ENCODE data around the gene HNRNPA2B1.
"Not testable (repeated sequence)": the region's sequence is repeated elsewhere in the genome, so short reads cannot be mapped to it uniquely, and the experiment has no call there.

Gene HNRNPA2B1

DNA sequence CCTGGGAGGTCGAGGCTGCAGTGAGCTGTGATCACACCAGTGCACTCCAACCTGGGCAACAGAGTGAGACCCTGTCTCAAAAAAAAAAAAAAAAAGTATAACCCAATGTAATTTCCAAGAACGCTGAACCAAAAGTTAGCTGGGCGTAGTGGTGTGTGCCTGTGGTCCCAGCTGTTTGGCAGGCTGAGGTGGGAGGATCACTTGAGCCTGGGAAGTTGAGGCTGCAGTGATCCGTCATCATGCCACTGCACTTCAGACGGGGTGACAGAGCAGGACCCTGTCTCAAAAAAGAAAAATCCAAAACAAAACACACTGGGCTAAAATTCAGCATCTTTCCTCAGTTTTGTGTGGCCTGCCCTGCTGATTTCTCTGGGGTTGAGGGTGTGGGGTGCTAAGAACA lies 21.1 kb downstream of the HNRNPA2B1 start:
- no peak overlapping the region for H3K27ac ChIP-seq (ENCODE audit: low read length)
- H3K4me1 ChIP-seq (ENCODE audit: low read length), result no peaks in the 10 kb centered on the region
- TF ChIP-seq, protein P1, sequence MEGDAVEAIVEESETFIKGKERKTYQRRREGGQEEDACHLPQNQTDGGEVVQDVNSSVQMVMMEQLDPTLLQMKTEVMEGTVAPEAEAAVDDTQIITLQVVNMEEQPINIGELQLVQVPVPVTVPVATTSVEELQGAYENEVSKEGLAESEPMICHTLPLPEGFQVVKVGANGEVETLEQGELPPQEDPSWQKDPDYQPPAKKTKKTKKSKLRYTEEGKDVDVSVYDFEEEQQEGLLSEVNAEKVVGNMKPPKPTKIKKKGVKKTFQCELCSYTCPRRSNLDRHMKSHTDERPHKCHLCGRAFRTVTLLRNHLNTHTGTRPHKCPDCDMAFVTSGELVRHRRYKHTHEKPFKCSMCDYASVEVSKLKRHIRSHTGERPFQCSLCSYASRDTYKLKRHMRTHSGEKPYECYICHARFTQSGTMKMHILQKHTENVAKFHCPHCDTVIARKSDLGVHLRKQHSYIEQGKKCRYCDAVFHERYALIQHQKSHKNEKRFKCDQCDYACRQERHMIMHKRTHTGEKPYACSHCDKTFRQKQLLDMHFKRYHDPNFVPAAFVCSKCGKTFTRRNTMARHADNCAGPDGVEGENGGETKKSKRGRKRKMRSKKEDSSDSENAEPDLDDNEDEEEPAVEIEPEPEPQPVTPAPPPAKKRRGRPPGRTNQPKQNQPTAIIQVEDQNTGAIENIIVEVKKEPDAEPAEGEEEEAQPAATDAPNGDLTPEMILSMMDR (IDR thresholded peaks at IDR 0.05; ENCODE audit: low read depth, low read length), result no peak
- TF ChIP-seq EZH2phosphoT487 (IDR thresholded peaks at IDR 0.05; ENCODE audit: low read depth), result no peak
- no peak overlapping the region for H3K4me3 ChIP-seq (ENCODE audit: low read length)
- H3K9ac ChIP-seq (ENCODE audit: low read length), result no peak overlapping the region
- no peak overlapping the region for H2AFZ ChIP-seq (ENCODE audit: low read depth, low read length)
- no peaks in the 10 kb centered on the region for H3K27me3 ChIP-seq (ENCODE audit: low read depth, low read length)
- no peak overlapping the region for H3K4me2 ChIP-seq (ENCODE audit: low read length)
- no peaks in the 10 kb centered on the region for H4K20me1 ChIP-seq (ENCODE audit: insufficient read depth, low read length)
- peaks cover 11% of the 10 kb centered on the region for H3K36me3 ChIP-seq (replicated peaks; ENCODE audit: low read depth, low read length)
- peaks cover 7% of the 10 kb centered on the region for H3K79me2 ChIP-seq (ENCODE audit: low read length)
- no peaks in the 10 kb centered on the region for H3K9me3 ChIP-seq (ENCODE audit: insufficient read depth, low read length)

DNA sequence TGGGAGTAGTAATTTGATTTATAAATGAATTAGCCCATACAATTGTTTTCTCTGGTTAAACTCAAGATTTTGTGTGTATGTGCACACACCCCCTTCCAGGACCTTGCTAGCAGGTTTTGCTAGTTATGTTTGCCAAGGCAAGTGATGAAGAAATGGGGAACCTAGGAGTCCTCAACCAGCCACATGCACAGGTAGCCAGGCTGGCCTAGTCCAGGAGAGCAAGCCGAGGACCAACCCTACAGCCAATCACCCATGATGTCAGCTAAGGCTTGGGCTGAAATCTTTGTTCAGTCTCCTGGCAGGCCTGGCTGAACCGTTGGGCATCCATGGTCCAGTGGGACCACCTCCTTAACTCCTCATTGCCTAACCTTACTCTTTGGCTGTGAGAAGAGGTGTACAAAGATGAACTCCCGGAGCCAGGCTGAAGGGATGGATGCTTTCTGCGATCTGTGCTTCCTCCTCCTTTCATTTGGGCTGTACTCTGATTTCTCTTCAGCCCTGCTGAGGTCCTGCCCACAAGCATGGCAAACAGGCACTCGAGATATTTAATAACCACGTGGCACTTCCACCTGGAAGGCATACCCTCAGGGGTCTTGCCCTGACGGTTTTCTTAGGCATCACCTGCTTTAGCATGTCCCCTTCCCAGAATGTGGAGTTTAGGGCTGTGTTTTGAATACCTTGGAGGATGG lies 22.1 kb downstream of the HNRNPA2B1 start:
- H3K79me2 ChIP-seq (ENCODE audit: low read length), result peaks cover 17% of the 10 kb centered on the region
- no peak overlapping the region for H3K4me3 ChIP-seq (ENCODE audit: low read length)
- no peak overlapping the region for H2AFZ ChIP-seq (ENCODE audit: low read depth, low read length)
- H4K20me1 ChIP-seq (ENCODE audit: insufficient read depth, low read length), result no peaks in the 10 kb centered on the region
- TF ChIP-seq EZH2phosphoT487 (IDR thresholded peaks at IDR 0.05; ENCODE audit: low read depth), result no peak
- TF ChIP-seq, protein P1 (IDR thresholded peaks at IDR 0.05; ENCODE audit: low read depth, low read length), result no peak
- no peak overlapping the region for H3K9ac ChIP-seq (ENCODE audit: low read length)
- no peaks in the 10 kb centered on the region for H3K9me3 ChIP-seq (ENCODE audit: insufficient read depth, low read length)
- no peak overlapping the region for H3K27ac ChIP-seq (ENCODE audit: low read length)
- no peaks in the 10 kb centered on the region for H3K27me3 ChIP-seq (ENCODE audit: low read depth, low read length)
- H3K4me1 ChIP-seq (ENCODE audit: low read length), result no peaks in the 10 kb centered on the region
- no peak overlapping the region for H3K4me2 ChIP-seq (ENCODE audit: low read length)
- H3K36me3 ChIP-seq (replicated peaks; ENCODE audit: low read depth, low read length), result peaks cover 11% of the 10 kb centered on the region

DNA sequence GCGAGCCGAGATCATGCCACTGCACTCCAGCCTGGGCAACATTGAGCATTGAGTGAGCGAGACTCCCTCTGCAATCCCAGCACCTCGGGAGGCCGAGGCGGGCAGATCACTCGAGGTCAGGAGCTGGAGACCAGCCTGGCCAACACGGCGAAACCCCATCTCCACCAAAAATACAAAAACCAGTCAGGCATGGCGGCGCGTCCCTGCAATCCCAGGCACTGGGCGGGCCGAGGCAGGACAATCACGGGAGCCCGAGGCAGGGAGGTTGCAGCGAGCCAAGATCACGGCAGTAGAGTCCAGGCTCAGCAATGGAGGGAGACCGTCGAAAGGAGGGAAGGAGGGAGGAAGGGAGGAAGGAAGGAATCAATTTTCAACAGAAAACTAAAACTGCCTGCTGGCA lies 23.3 kb downstream of the HNRNPA2B1 start:
- H4K20me1 ChIP-seq (ENCODE audit: insufficient read depth, low read length); H2AFZ ChIP-seq (ENCODE audit: low read depth, low read length); H3K4me2 ChIP-seq (ENCODE audit: low read length); H3K4me3 ChIP-seq (ENCODE audit: low read length); H3K9me3 ChIP-seq (ENCODE audit: insufficient read depth, low read length); H3K27ac ChIP-seq (ENCODE audit: low read length); H3K4me1 ChIP-seq (ENCODE audit: low read length); H3K27me3 ChIP-seq (ENCODE audit: low read depth, low read length); H3K9ac ChIP-seq (ENCODE audit: low read length): not testable (repeated sequence)
- Histone ChIP-seq H3K36me3 (replicated peaks; ENCODE audit: low read depth, low read length) (peaks cover 11% of the 10 kb centered on the region), H3K79me2 (ENCODE audit: low read length) (peaks cover 27% of the 10 kb centered on the region)

DNA sequence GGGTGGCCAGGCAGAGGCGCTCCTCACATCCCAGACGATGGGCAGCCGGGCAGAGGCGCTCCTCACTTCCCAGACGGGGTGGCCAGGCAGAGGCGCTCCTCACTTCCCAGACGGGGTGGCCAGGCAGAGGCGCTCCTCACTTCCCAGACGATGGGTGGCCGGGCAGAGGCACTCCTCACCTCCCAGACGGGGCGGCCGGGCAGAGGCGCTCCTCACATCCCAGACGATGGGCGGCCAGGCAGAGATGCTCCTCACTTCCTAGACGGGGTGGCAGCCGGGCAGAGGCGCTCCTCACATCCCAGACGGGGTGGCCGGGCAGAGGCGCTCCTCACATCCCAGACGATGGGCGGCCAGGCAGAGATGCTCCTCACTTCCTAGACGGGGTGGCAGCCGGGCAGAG lies 23.9 kb downstream of the HNRNPA2B1 start:
- not testable (repeated sequence) for H3K4me2 ChIP-seq (ENCODE audit: low read length); H3K4me1 ChIP-seq (ENCODE audit: low read length); H3K27ac ChIP-seq (ENCODE audit: low read length); H3K4me3 ChIP-seq (ENCODE audit: low read length); H2AFZ ChIP-seq (ENCODE audit: low read depth, low read length); H3K27me3 ChIP-seq (ENCODE audit: low read depth, low read length); H4K20me1 ChIP-seq (ENCODE audit: insufficient read depth, low read length); H3K9ac ChIP-seq (ENCODE audit: low read length); H3K9me3 ChIP-seq (ENCODE audit: insufficient read depth, low read length)
- peaks cover 33% of the 10 kb centered on the region for H3K79me2 ChIP-seq (ENCODE audit: low read length)
- peaks cover 13% of the 10 kb centered on the region for H3K36me3 ChIP-seq (replicated peaks; ENCODE audit: low read depth, low read length)

DNA sequence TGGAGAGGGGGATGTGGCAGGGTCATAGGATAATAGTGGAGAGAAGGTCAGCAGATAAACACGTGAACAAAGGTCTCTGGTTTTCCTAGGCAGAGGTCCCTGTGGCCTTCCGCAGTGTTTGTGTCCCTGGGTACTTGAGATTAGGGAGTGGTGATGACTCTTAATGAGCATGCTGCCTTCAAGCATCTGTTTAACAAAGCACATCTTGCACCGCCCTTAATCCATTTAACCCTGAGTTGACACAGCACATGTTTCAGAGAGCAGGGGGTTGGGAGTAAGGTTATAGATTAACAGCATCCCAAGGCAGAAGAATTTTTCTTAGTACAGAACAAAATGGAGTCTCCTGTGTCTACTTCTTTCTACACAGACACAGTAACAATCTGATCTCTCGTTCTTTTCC lies 24.6 kb downstream of the HNRNPA2B1 start:
- not testable (repeated sequence) for H4K20me1 ChIP-seq (ENCODE audit: insufficient read depth, low read length); H3K4me3 ChIP-seq (ENCODE audit: low read length); H3K4me1 ChIP-seq (ENCODE audit: low read length); H3K27ac ChIP-seq (ENCODE audit: low read length); H3K27me3 ChIP-seq (ENCODE audit: low read depth, low read length); H3K4me2 ChIP-seq (ENCODE audit: low read length); H2AFZ ChIP-seq (ENCODE audit: low read depth, low read length); H3K9ac ChIP-seq (ENCODE audit: low read length); H3K9me3 ChIP-seq (ENCODE audit: insufficient read depth, low read length)
- Histone ChIP-seq H3K36me3 (replicated peaks; ENCODE audit: low read depth, low read length) (peaks cover 13% of the 10 kb centered on the region), H3K79me2 (ENCODE audit: low read length) (peaks cover 40% of the 10 kb centered on the region)
